ENCODE results near the gene C7orf25. TPM values are rescaled to one million over a fixed set of nuclear protein-coding genes. Genes with fewer than 3 reads are reported as not detected.

Gene C7orf25
- polyA plus RNA-seq, 4 donors, result 3.8 to 5.1 (median 4.2) TPM

GRCh38 chr7:42950417-42950816 is 38.5 kb upstream of the C7orf25 start:
- H3K9me3 ChIP-seq (ENCODE audit: control insufficient read depth in 2 of 2, insufficient read depth in 1 of 2, low read depth in 1 of 2, low read length in 1 of 2), result no peaks in the 10 kb centered on the region
- H3K36me3 ChIP-seq (ENCODE audit: control insufficient read depth in 3 of 3, insufficient read depth in 2 of 3, low read depth in 1 of 3, low read length in 3 of 3), result no peaks in the 10 kb centered on the region
- H3K4me3 ChIP-seq (ENCODE audit: low read depth in 1 of 3, low read length in 3 of 3), result no peak overlapping the region
- WGBS, 3 donors, result 51 to 55% (median 52%) methylated on average over 3 of the region's 3 CpGs
- DNase-seq (no peak), FAIRE-seq (no peak)
- H3K4me1 ChIP-seq (ENCODE audit: control insufficient read depth in 3 of 3, insufficient read depth in 2 of 3, low read depth in 1 of 3, low read length in 2 of 3), result no peaks in the 10 kb centered on the region
- H3K27me3 ChIP-seq (ENCODE audit: control insufficient read depth in 3 of 3, insufficient read depth in 3 of 3, low read length in 3 of 3), result no peaks in the 10 kb centered on the region
- no peak overlapping the region for H3K27ac ChIP-seq (ENCODE audit: low read depth in 1 of 3, low read length in 2 of 3)

GRCh38 chr7:42947521-42947920 is 35.7 kb upstream of the C7orf25 start:
- Histone ChIP-seq H3K27me3 (ENCODE audit: control insufficient read depth in 3 of 3, insufficient read depth in 3 of 3, low read length in 3 of 3) (no peaks in the 10 kb centered on the region), H3K4me3 (ENCODE audit: low read depth in 1 of 3, low read length in 3 of 3) (no peak overlapping the region), H3K27ac (ENCODE audit: low read depth in 1 of 3, low read length in 2 of 3) (no peak overlapping the region), H3K36me3 (ENCODE audit: control insufficient read depth in 3 of 3, insufficient read depth in 2 of 3, low read depth in 1 of 3, low read length in 3 of 3) (no peaks in the 10 kb centered on the region), H3K9me3 (ENCODE audit: control insufficient read depth in 2 of 2, insufficient read depth in 1 of 2, low read depth in 1 of 2, low read length in 1 of 2) (no peaks in the 10 kb centered on the region), H3K4me1 (ENCODE audit: control insufficient read depth in 3 of 3, insufficient read depth in 2 of 3, low read depth in 1 of 3, low read length in 2 of 3) (no peaks in the 10 kb centered on the region)
- no peak for DNase-seq
- 63 to 74% (median 68%) methylated on average over 2 of the region's 2 CpGs for WGBS, 3 donors
- FAIRE-seq, result no peak

GRCh38 chr7:42946627-42946950 is 34.7 kb upstream of the C7orf25 start:
- FAIRE-seq, result no peak
- Histone ChIP-seq H3K27ac (ENCODE audit: low read depth in 1 of 3, low read length in 2 of 3) (no peak overlapping the region), H3K27me3 (ENCODE audit: control insufficient read depth in 3 of 3, insufficient read depth in 3 of 3, low read length in 3 of 3) (no peaks in the 10 kb centered on the region), H3K36me3 (ENCODE audit: control insufficient read depth in 3 of 3, insufficient read depth in 2 of 3, low read depth in 1 of 3, low read length in 3 of 3) (no peaks in the 10 kb centered on the region), H3K9me3 (ENCODE audit: control insufficient read depth in 2 of 2, insufficient read depth in 1 of 2, low read depth in 1 of 2, low read length in 1 of 2) (no peaks in the 10 kb centered on the region), H3K4me1 (ENCODE audit: control insufficient read depth in 3 of 3, insufficient read depth in 2 of 3, low read depth in 1 of 3, low read length in 2 of 3) (no peaks in the 10 kb centered on the region), H3K4me3 (ENCODE audit: low read depth in 1 of 3, low read length in 3 of 3) (no peak overlapping the region)
- WGBS, 3 donors, result 100% methylated on average over 2 of the region's 2 CpGs
- no peak for DNase-seq

GRCh38 chr7:42945821-42946626 is 34.2 kb upstream of the C7orf25 start:
- Histone ChIP-seq H3K4me1 (ENCODE audit: control insufficient read depth in 3 of 3, insufficient read depth in 2 of 3, low read depth in 1 of 3, low read length in 2 of 3) (no peaks in the 10 kb centered on the region), H3K27me3 (ENCODE audit: control insufficient read depth in 3 of 3, insufficient read depth in 3 of 3, low read length in 3 of 3) (no peaks in the 10 kb centered on the region), H3K27ac (ENCODE audit: low read depth in 1 of 3, low read length in 2 of 3) (no peak overlapping the region), H3K4me3 (ENCODE audit: low read depth in 1 of 3, low read length in 3 of 3) (no peak overlapping the region), H3K36me3 (ENCODE audit: control insufficient read depth in 3 of 3, insufficient read depth in 2 of 3, low read depth in 1 of 3, low read length in 3 of 3) (no peaks in the 10 kb centered on the region), H3K9me3 (ENCODE audit: control insufficient read depth in 2 of 2, insufficient read depth in 1 of 2, low read depth in 1 of 2, low read length in 1 of 2) (no peaks in the 10 kb centered on the region)
- FAIRE-seq (no peak), DNase-seq (no peak)
- 25 to 33% (median 25%) methylated on average over 4 of the region's 4 CpGs for WGBS, 3 donors

GRCh38 chr7:42940985-42941847 is 29.3 kb upstream of the C7orf25 start:
- Histone ChIP-seq H3K9me3 (ENCODE audit: control insufficient read depth in 2 of 2, insufficient read depth in 1 of 2, low read depth in 1 of 2, low read length in 1 of 2) (no peaks in the 10 kb centered on the region), H3K27me3 (ENCODE audit: control insufficient read depth in 3 of 3, insufficient read depth in 3 of 3, low read length in 3 of 3) (no peaks in the 10 kb centered on the region), H3K4me1 (ENCODE audit: control insufficient read depth in 3 of 3, insufficient read depth in 2 of 3, low read depth in 1 of 3, low read length in 2 of 3) (no peaks in the 10 kb centered on the region), H3K4me3 (ENCODE audit: low read depth in 1 of 3, low read length in 3 of 3) (no peak overlapping the region), H3K27ac (ENCODE audit: low read depth in 1 of 3, low read length in 2 of 3) (no peak overlapping the region), H3K36me3 (ENCODE audit: control insufficient read depth in 3 of 3, insufficient read depth in 2 of 3, low read depth in 1 of 3, low read length in 3 of 3) (peaks cover 3 to 9% (median 8%) of the 10 kb centered on the region in 3 donors)
- peak; percentile 69 to 79 for DNase-seq
- no peak for FAIRE-seq
- WGBS, 3 donors, result 57 to 61% (median 57%) methylated on average over 13 of the region's 13 CpGs

GRCh38 chr7:42939457-42940240 is 27.8 kb upstream of the C7orf25 start:
- WGBS, 3 donors, result 75 to 85% (median 79%) methylated on average over 4 of the region's 4 CpGs
- H3K27ac ChIP-seq (ENCODE audit: low read depth in 1 of 3, low read length in 2 of 3), result no peak overlapping the region
- no peak for FAIRE-seq

GRCh38 chr7:42935861-42936260 is 24.0 kb upstream of the C7orf25 start:
- no peak for FAIRE-seq

More at GRCh38 chr7:42939457-42940240, 27.8 kb upstream of the C7orf25 start:
- Histone ChIP-seq H3K4me3 (ENCODE audit: low read depth in 1 of 3, low read length in 3 of 3) (no peak overlapping the region), H3K27me3 (ENCODE audit: control insufficient read depth in 3 of 3, insufficient read depth in 3 of 3, low read length in 3 of 3) (no peaks in the 10 kb centered on the region), H3K9me3 (ENCODE audit: control insufficient read depth in 2 of 2, insufficient read depth in 1 of 2, low read depth in 1 of 2, low read length in 1 of 2) (no peaks in the 10 kb centered on the region), H3K4me1 (ENCODE audit: control insufficient read depth in 3 of 3, insufficient read depth in 2 of 3, low read depth in 1 of 3, low read length in 2 of 3) (no peaks in the 10 kb centered on the region), H3K36me3 (ENCODE audit: control insufficient read depth in 3 of 3, insufficient read depth in 2 of 3, low read depth in 1 of 3, low read length in 3 of 3) (peaks cover 3 to 11% (median 8%) of the 10 kb centered on the region in 3 donors)
- DNase-seq, result no peak

GRCh38 chr7:42934291-42934690 is 22.4 kb upstream of the C7orf25 start:
- no peak for FAIRE-seq
- peaks cover 3 to 9% (median 6%) of the 10 kb centered on the region in 3 donors for H3K36me3 ChIP-seq (ENCODE audit: control insufficient read depth in 3 of 3, insufficient read depth in 2 of 3, low read depth in 1 of 3, low read length in 3 of 3)
- no peaks in the 10 kb centered on the region for H3K9me3 ChIP-seq (ENCODE audit: control insufficient read depth in 2 of 2, insufficient read depth in 1 of 2, low read depth in 1 of 2, low read length in 1 of 2)
- H3K27me3 ChIP-seq (ENCODE audit: control insufficient read depth in 3 of 3, insufficient read depth in 3 of 3, low read length in 3 of 3), result no peaks in the 10 kb centered on the region
- no peak for DNase-seq
- 75 to 86% (median 83%) methylated on average over 3 of the region's 3 CpGs for WGBS, 3 donors
- H3K27ac ChIP-seq (ENCODE audit: low read depth in 1 of 3, low read length in 2 of 3), result no peak overlapping the region
- H3K4me1 ChIP-seq (ENCODE audit: control insufficient read depth in 3 of 3, insufficient read depth in 2 of 3, low read depth in 1 of 3, low read length in 2 of 3), result peaks cover 6 to 18% (median 10%) of the 10 kb centered on the region in 3 donors
- H3K4me3 ChIP-seq (ENCODE audit: low read depth in 1 of 3, low read length in 3 of 3), result no peak overlapping the region

More at GRCh38 chr7:42935861-42936260, 24.0 kb upstream of the C7orf25 start:
- Histone ChIP-seq H3K4me3 (ENCODE audit: low read depth in 1 of 3, low read length in 3 of 3) (no peak overlapping the region), H3K36me3 (ENCODE audit: control insufficient read depth in 3 of 3, insufficient read depth in 2 of 3, low read depth in 1 of 3, low read length in 3 of 3) (peaks cover 3 to 11% (median 8%) of the 10 kb centered on the region in 3 donors), H3K27me3 (ENCODE audit: control insufficient read depth in 3 of 3, insufficient read depth in 3 of 3, low read length in 3 of 3) (no peaks in the 10 kb centered on the region), H3K27ac (ENCODE audit: low read depth in 1 of 3, low read length in 2 of 3) (no peak overlapping the region), H3K4me1 (ENCODE audit: control insufficient read depth in 3 of 3, insufficient read depth in 2 of 3, low read depth in 1 of 3, low read length in 2 of 3) (peaks cover 0 to 7% (median 3%) of the 10 kb centered on the region in 3 donors), H3K9me3 (ENCODE audit: control insufficient read depth in 2 of 2, insufficient read depth in 1 of 2, low read depth in 1 of 2, low read length in 1 of 2) (no peaks in the 10 kb centered on the region)
- WGBS, 3 donors, result 92 to 94% (median 92%) methylated on average over 5 of the region's 5 CpGs
- no peak for DNase-seq

Data from small intestine (tissue), 7 donors.